Upper lobe of right lung (tissue), 1 donor: Measurements from ENCODE around the gene ARF1. TPM values are rescaled to one million over a fixed set of nuclear protein-coding genes. Genes with fewer than 3 reads are reported as not detected.

Experiments used
- ATAC-seq: fragments of 200-7000 bp; cut with Tn5 transposase; one replicate; pipeline ENCODE4 v1.9.1; 2020; ENCODE audit warnings: mild to moderate bottlenecking, moderate library complexity
- DNase-seq: peaks from one replicate; pipeline ENCODE4 v3.0.0-alpha.2; 2020
- H3K27ac ChIP-seq: fragments of 200-600 bp; one replicate; pipeline ENCODE4 v1.8.0; 2022
- H3K27me3 ChIP-seq: fragments of 200-600 bp; one replicate; pipeline ENCODE4 v1.8.0; 2022; ENCODE audit warnings: mild to moderate bottlenecking
- H3K36me3 ChIP-seq: fragments of 200-600 bp; one replicate; pipeline ENCODE4 v1.8.0; 2022
- H3K4me1 ChIP-seq: fragments of 200-600 bp; one replicate; pipeline ENCODE4 v1.8.0; 2022
- H3K4me3 ChIP-seq: fragments of 200-600 bp; one replicate; pipeline ENCODE4 v1.8.0; 2022; ENCODE audit warnings: mild to moderate bottlenecking
- H3K9me3 ChIP-seq: fragments of 200-600 bp; one replicate; pipeline ENCODE4 v1.8.0; 2022
- intact Hi-C: fragments of 100-400 bp; cut with DNase I; formaldehyde crosslinking; loops from one replicate; pipeline ENCODE4 v1.11.0; 2022
- total RNA-seq: library from RNA; stranded (reverse); fragmentation: NEBNext Ultra II Directional; extraction: Animal tissue kit (Norgen Biotek cat#: 25700); gene quantifications from one replicate; pipeline ENCODE4 v1.2.1, GENCODE V29; 2021
- TF ChIP-seq, protein P1 (sequence below): fragments of 200-600 bp; IDR thresholded peaks from one replicate; pipeline ENCODE4 v1.8.0; 2022; ENCODE audit warnings: antibody characterized with exemption
- donor health status: DM: no; HTN: yes; CAD: no; lungs with severe emphysema.

The ARF1 gene
- total RNA-seq, 1 donor from 2014 or later = 397 TPM

GRCh38 chr1:228105996-228106799 lies 23.7 kb downstream of the ARF1 start:
- ATAC-seq = no peak
- Histone ChIP-seq H3K36me3 (peaks cover 21% of the 10 kb centered on the region), H3K4me3 (no peak overlapping the region), H3K27me3 (no peaks in the 10 kb centered on the region), H3K27ac (no peak overlapping the region), H3K9me3 (no peaks in the 10 kb centered on the region), H3K4me1 (peaks cover 38% of the 10 kb centered on the region)
- TF ChIP-seq, protein P1, sequence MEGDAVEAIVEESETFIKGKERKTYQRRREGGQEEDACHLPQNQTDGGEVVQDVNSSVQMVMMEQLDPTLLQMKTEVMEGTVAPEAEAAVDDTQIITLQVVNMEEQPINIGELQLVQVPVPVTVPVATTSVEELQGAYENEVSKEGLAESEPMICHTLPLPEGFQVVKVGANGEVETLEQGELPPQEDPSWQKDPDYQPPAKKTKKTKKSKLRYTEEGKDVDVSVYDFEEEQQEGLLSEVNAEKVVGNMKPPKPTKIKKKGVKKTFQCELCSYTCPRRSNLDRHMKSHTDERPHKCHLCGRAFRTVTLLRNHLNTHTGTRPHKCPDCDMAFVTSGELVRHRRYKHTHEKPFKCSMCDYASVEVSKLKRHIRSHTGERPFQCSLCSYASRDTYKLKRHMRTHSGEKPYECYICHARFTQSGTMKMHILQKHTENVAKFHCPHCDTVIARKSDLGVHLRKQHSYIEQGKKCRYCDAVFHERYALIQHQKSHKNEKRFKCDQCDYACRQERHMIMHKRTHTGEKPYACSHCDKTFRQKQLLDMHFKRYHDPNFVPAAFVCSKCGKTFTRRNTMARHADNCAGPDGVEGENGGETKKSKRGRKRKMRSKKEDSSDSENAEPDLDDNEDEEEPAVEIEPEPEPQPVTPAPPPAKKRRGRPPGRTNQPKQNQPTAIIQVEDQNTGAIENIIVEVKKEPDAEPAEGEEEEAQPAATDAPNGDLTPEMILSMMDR = no peak
- no peak for DNase-seq
- intact Hi-C loops = no loop called here

- TF ChIP-seq, protein P1 = no peak
- Histone ChIP-seq H3K27ac (no peak overlapping the region), H3K27me3 (no peaks in the 10 kb centered on the region), H3K4me1 (peaks cover 34% of the 10 kb centered on the region), H3K4me3 (no peak overlapping the region), H3K9me3 (no peaks in the 10 kb centered on the region), H3K36me3 (peaks cover 21% of the 10 kb centered on the region)
- intact Hi-C loops = no loop called here
- no peak for DNase-seq
- ATAC-seq = no peak
Measured at GRCh38 chr1:228106800-228107054, 24.2 kb downstream of the ARF1 start.

DNA sequence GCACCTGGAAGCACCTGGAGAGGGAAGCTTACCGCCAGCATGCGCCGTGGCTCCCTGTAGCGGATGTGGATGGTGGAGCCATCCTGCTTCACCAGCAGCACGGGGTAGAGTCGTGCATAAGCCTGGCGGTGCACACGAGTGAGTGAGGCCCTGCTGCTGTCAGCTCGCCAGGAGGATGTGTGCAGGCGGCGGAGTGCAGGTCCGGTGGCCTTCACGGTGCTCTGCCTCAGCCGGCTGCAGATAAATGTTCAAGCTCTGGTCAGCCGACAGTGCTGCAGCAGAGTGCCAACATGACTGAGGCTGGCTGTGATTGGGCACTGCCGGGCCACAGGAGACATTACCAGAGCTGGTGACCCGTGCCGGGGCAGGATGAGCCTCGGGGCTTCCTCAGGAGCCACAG lies 25.1 kb downstream of the ARF1 start:
- intact Hi-C loops = no loop called here
- Histone ChIP-seq H3K4me1 (peaks cover 30% of the 10 kb centered on the region), H3K36me3 (peaks cover 21% of the 10 kb centered on the region), H3K9me3 (no peaks in the 10 kb centered on the region), H3K4me3 (no peak overlapping the region), H3K27me3 (no peaks in the 10 kb centered on the region), H3K27ac (no peak overlapping the region)
- TF ChIP-seq, protein P1 = no peak
- ATAC-seq (no peak), DNase-seq (no peak)

DNA sequence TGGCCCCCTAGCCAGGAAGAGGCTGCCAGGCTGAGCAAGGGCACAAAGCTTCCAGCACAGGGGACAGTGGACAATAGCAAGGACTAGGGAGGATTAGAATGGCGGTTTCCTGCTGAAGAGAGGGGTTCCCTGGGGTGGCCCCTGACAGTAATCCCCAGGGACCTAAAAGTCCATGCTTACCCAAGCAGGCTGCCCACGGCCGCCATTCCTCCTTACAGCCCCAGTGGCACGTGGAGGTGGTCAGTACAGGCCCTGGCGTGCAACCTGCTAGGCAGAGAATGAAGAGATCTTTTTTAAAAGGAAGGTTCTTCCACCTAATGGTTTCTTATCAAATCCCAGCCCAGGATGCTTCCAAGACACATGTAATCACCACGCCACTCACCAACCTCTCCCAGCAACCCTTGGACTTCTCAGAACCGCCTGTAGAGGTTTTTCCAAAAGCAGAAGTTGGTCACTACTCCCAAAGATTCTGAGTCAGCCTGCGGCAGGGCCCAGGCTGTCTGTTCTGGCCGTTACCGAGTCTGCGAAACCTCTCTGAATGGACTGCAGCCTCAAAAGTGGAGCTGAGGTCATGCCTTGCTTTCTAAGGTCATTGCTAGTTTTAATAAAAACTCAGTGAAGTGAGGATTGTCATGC lies 25.7 kb downstream of the ARF1 start:
- H3K36me3 ChIP-seq = peaks cover 21% of the 10 kb centered on the region
- H3K27ac ChIP-seq = peak overlapping the region; percentile 86
- no peak for ATAC-seq
- peak overlapping the region; percentile 76 for H3K4me3 ChIP-seq
- TF ChIP-seq, protein P1 = no peak
- no peaks in the 10 kb centered on the region for H3K27me3 ChIP-seq
- no peak for DNase-seq
- intact Hi-C loops = no loop called here
- H3K9me3 ChIP-seq = no peaks in the 10 kb centered on the region
- H3K4me1 ChIP-seq = peaks cover 30% of the 10 kb centered on the region

- no peak for DNase-seq
- H3K36me3 ChIP-seq = peaks cover 21% of the 10 kb centered on the region
- no peak for ATAC-seq
- intact Hi-C loops = no loop called here
- peak overlapping the region; percentile 86 for H3K27ac ChIP-seq
- peak overlapping the region; percentile 76 for H3K4me3 ChIP-seq
- TF ChIP-seq, protein P1 = no peak
- no peaks in the 10 kb centered on the region for H3K9me3 ChIP-seq
- H3K4me1 ChIP-seq = peaks cover 27% of the 10 kb centered on the region
- no peaks in the 10 kb centered on the region for H3K27me3 ChIP-seq
Measured at GRCh38 chr1:228108742-228109072, 26.2 kb downstream of the ARF1 start.
